NCI-H1092 treated with DMSO at 0.1 percent for 48 hours (cell line): ENCODE data around the gene NGEF.

ENCODE experiments used
- DNase-seq: peaks from one replicate; lab custom pipeline; 2025; lab: John Stamatoyannopoulos, UW

Gene NGEF

DNA sequence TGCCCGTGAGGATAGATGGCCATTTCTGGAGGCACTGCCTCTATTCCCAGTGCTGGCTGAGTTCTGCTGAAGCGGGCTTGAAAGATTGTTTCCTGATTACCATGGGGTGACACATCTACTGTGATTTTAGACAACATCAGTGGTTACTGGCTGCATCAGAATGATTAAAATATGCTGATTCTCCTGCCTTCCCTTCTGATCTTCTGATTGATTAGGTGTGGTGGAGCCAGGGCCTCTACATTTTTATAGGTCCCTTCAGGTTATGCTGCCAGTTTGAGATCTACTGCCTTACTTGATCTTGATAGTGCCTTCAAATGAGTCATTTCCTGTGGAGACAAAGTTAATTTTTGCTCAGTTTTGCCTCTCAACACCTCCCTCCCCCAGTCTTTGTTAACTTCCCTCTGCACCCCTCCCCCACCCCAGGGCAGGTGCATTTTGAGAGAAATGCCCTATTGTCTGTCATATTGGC lies 174.6 kb downstream of the NGEF start:
- no peak for DNase-seq

DNA sequence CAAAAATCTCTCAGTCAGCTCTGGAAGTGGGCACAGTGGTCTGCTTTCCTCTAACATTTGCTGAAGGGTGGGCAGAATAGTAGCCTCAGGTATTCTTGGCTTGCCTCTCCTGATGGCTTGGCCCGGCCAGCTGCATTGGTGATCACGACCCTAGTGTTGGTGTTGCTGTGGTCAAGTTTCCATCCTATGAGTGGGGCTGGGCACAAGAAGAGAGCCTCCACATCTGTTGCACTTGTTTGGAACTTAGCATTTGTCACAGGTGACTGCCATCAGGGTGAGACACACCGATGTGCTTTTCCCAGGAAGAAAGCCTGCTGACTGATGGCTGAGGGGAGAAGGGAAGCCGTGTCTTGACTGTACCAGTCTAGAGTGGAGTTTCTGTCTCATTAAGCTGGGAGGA lies 176.1 kb downstream of the NGEF start:
- DNase-seq = no peak

DNA sequence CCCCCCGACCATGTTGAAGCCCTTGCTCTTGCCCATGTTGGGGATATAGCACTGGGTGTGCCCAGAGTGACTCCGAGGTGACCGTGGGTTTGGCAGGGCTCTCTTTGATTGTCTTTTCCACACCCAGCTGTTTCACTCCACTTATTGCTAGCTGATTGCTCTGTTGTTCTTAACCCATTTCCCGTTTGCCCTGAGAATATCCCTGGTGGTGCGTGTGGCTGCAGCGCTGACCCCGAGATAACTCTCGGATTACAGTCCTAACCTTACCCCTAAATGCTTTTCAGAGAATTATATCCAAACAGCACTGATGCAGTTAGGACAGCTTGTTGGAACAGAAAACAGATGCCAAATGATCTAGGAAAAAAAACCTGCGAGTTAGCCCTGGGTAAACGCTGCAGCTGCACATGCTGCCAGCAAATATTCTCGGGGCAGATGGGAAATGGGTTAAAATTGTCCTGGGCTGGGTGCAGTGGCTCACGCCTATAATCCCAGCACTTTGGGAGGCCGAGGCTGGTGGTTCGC lies 177.3 kb downstream of the NGEF start:
- DNase-seq = no peak

DNA sequence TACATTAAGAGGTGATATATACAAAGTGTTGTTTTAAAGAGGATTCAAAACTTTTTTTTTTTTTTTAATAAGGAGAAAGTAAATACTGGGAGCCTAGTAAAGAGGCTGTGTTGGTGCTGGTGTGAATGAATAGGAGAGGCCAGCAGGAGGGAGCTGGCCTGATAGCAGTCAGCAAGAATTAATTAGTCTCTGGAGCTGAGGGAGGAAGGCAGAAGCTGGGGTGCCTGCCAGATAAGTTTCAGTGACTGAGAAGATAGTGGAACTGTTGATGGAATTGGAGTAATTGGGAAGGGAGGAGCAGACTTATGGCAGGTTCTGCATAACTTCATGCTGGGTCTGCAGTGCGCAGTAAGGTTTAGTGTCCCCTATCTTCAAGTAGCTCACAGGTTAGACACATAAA lies 179.2 kb downstream of the NGEF start:
- DNase-seq = no peak

DNA sequence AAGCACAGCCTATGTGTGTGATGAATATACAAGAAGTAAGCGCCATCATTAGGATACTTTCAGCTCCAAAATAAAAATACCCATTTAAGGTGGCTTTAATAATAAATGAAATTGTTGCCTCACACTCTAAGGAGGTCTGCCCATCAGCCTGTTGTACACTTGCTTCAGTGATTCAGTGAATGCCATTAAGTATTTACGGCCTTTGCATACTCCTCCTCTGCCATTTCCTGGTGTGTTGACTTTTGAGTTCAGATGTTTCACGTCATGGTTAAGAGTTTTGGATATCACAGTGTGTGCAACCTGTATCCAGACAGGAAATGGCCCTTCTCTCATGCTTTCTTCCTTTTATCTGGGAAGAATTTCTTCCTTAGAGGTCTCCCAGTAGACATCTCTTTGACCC lies 181.6 kb downstream of the NGEF start:
- DNase-seq = no peak

DNA sequence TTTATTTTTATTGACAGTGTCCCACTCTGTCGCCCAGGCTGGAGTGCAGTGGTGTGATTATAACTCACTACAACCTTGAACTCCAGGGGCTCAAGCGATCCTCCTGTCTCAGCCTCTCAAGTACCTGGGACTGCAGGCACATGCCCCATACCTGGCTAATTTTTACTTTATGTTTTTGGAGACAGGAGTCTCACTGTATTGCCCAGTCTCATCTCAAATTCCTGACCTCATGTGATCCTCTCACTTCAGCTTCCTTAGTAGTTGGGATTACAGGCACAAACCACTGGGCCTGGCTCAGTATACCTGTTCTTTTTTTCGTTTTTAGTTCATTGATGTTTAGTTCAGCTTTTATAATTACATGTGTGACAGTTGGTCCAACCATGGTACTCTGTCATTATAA lies 183.1 kb downstream of the NGEF start:
- DNase-seq = no peak
